ENCODE data around the gene OXGR1.
A peak's percentile ranks its signal among the peaks of the same experiment; 100 is the strongest.
"Not testable (repeated sequence)": the region's sequence is repeated elsewhere in the genome, so short reads cannot be mapped to it uniquely, and the experiment has no call there.

The OXGR1 gene

GRCh38 chr13:96991072-96991471, 3.2 kb downstream of the OXGR1 start:
- Histone ChIP-seq H3K27ac (no peak overlapping the region), H3K79me2 (no peaks in the 10 kb centered on the region), H3K27me3 (ENCODE audit: control insufficient read depth, insufficient read depth, low read length) (no peaks in the 10 kb centered on the region), H3K9ac (no peak overlapping the region), H3K4me2 (ENCODE audit: low read length) (no peak overlapping the region), H3K4me3 (ENCODE audit: low read depth, low read length) (no peak overlapping the region), H3K4me1 (no peaks in the 10 kb centered on the region), H3K36me3 (ENCODE audit: control insufficient read depth, insufficient read depth, low read length) (no peaks in the 10 kb centered on the region), H3K9me3 (ENCODE audit: control insufficient read depth, low read length) (no peaks in the 10 kb centered on the region), H2AFZ (no peak overlapping the region)
- no peak for TF ChIP-seq CTCF (IDR thresholded peaks at IDR 0.05)

GRCh38 chr13:96988441-96988840, 5.8 kb downstream of the OXGR1 start:
- TF ChIP-seq CTCF (IDR thresholded peaks at IDR 0.05): no peak
- no peaks in the 10 kb centered on the region for H3K9me3 ChIP-seq (ENCODE audit: control insufficient read depth, low read length)
- no peaks in the 10 kb centered on the region for H3K36me3 ChIP-seq (ENCODE audit: control insufficient read depth, insufficient read depth, low read length)
- H3K27ac ChIP-seq: no peak overlapping the region
- no peak overlapping the region for H3K4me3 ChIP-seq (ENCODE audit: low read depth, low read length)
- no peaks in the 10 kb centered on the region for H3K27me3 ChIP-seq (ENCODE audit: control insufficient read depth, insufficient read depth, low read length)
- H3K4me2 ChIP-seq (ENCODE audit: low read length): no peak overlapping the region
- H2AFZ ChIP-seq: no peak overlapping the region
- no peaks in the 10 kb centered on the region for H3K79me2 ChIP-seq
- no peaks in the 10 kb centered on the region for H3K4me1 ChIP-seq
- no peak overlapping the region for H3K9ac ChIP-seq

- Histone ChIP-seq H3K9me3 (ENCODE audit: control insufficient read depth, low read length) (no peaks in the 10 kb centered on the region), H3K4me1 (no peaks in the 10 kb centered on the region), H3K36me3 (ENCODE audit: control insufficient read depth, insufficient read depth, low read length) (no peaks in the 10 kb centered on the region), H3K27me3 (ENCODE audit: control insufficient read depth, insufficient read depth, low read length) (no peaks in the 10 kb centered on the region), H3K4me3 (ENCODE audit: low read depth, low read length) (peak overlapping the region; percentile 11), H3K27ac (peak overlapping the region; percentile 53), H3K79me2 (no peaks in the 10 kb centered on the region), H3K4me2 (ENCODE audit: low read length) (peak overlapping the region; percentile 16), H2AFZ (peak overlapping the region; percentile 66), H3K9ac (no peak overlapping the region)
- no peak for TF ChIP-seq CTCF (IDR thresholded peaks at IDR 0.05)
Observed at GRCh38 chr13:96984051-96984508, 10.2 kb downstream of the OXGR1 start.

- H3K36me3 ChIP-seq (ENCODE audit: control insufficient read depth, insufficient read depth, low read length): no peaks in the 10 kb centered on the region
- H3K4me2 ChIP-seq (ENCODE audit: low read length): no peak overlapping the region
- no peaks in the 10 kb centered on the region for H3K79me2 ChIP-seq
- TF ChIP-seq CTCF (IDR thresholded peaks at IDR 0.05): no peak
- no peaks in the 10 kb centered on the region for H3K27me3 ChIP-seq (ENCODE audit: control insufficient read depth, insufficient read depth, low read length)
- H3K4me1 ChIP-seq: no peaks in the 10 kb centered on the region
- no peak overlapping the region for H3K4me3 ChIP-seq (ENCODE audit: low read depth, low read length)
- H3K9ac ChIP-seq: no peak overlapping the region
- H3K9me3 ChIP-seq (ENCODE audit: control insufficient read depth, low read length): no peaks in the 10 kb centered on the region
- peak overlapping the region; percentile 53 for H3K27ac ChIP-seq
- no peak overlapping the region for H2AFZ ChIP-seq
Observed at GRCh38 chr13:96982672-96983071, 11.6 kb downstream of the OXGR1 start.

GRCh38 chr13:96979861-96980260, 14.4 kb downstream of the OXGR1 start:
- not testable (repeated sequence) for H3K4me3 ChIP-seq (ENCODE audit: low read depth, low read length); H3K9me3 ChIP-seq (ENCODE audit: control insufficient read depth, low read length); H3K36me3 ChIP-seq (ENCODE audit: control insufficient read depth, insufficient read depth, low read length); H3K9ac ChIP-seq; H3K4me2 ChIP-seq (ENCODE audit: low read length); H3K4me1 ChIP-seq; H3K27ac ChIP-seq; H3K79me2 ChIP-seq; H3K27me3 ChIP-seq (ENCODE audit: control insufficient read depth, insufficient read depth, low read length); H2AFZ ChIP-seq
